Measurements from ENCODE around the gene ASB2.

Gene ASB2

GRCh38 chr14:93977790-93978581 lies 1.6 kb upstream of the ASB2 start:
- no peak for DNase-seq

GRCh38 chr14:93977171-93977570 lies 801 bp upstream of the ASB2 start:
- no peak for DNase-seq

GRCh38 chr14:93975791-93976476 lies 436 bp downstream of the ASB2 start:
- DNase-seq = no peak

- DNase-seq = no peak
Measured at GRCh38 chr14:93974833-93975232, 1.5 kb downstream of the ASB2 start.

- DNase-seq = no peak
Measured at GRCh38 chr14:93974299-93974698, 2.1 kb downstream of the ASB2 start.

GRCh38 chr14:93973607-93974006 lies 2.8 kb downstream of the ASB2 start:
- DNase-seq = no peak

GRCh38 chr14:93972618-93973205 lies 3.7 kb downstream of the ASB2 start:
- DNase-seq = no peak

GRCh38 chr14:93971635-93972027 lies 4.7 kb downstream of the ASB2 start:
- no peak for DNase-seq

- no peak for DNase-seq
Measured at GRCh38 chr14:93970965-93971634, 5.3 kb downstream of the ASB2 start.

- DNase-seq = peak; percentile 20
Measured at GRCh38 chr14:93970585-93970964, 5.8 kb downstream of the ASB2 start.

- no peak for DNase-seq
Measured at GRCh38 chr14:93969082-93969828, 7.1 kb downstream of the ASB2 start.

- DNase-seq = no peak
Measured at GRCh38 chr14:93967637-93968250, 8.6 kb downstream of the ASB2 start.

GRCh38 chr14:93965946-93966474 lies 10.4 kb downstream of the ASB2 start:
- no peak for DNase-seq

- DNase-seq = no peak
Measured at GRCh38 chr14:93965287-93965821, 11.0 kb downstream of the ASB2 start.

- DNase-seq = no peak
Measured at GRCh38 chr14:93964820-93965286, 11.5 kb downstream of the ASB2 start.

GRCh38 chr14:93964281-93964680 lies 12.1 kb downstream of the ASB2 start:
- no peak for DNase-seq

- no peak for DNase-seq
Measured at GRCh38 chr14:93963692-93964091, 12.7 kb downstream of the ASB2 start.

GRCh38 chr14:93962701-93963601 lies 13.4 kb downstream of the ASB2 start:
- no peak for DNase-seq

GRCh38 chr14:93961620-93962019 lies 14.8 kb downstream of the ASB2 start:
- DNase-seq = no peak

GRCh38 chr14:93960774-93961438 lies 15.5 kb downstream of the ASB2 start:
- DNase-seq = no peak
